HG03066 (cell line): ENCODE measurements around the gene GNG4.

Experiments used
- ATAC-seq: cut with Tn5 transposase; IDR thresholded peaks from one replicate; pipeline ENCODE4 v1.9.1; 2021; ENCODE audit warnings: low read depth; ENCODE audit not compliant: unreplicated experiment

The GNG4 gene

DNA sequence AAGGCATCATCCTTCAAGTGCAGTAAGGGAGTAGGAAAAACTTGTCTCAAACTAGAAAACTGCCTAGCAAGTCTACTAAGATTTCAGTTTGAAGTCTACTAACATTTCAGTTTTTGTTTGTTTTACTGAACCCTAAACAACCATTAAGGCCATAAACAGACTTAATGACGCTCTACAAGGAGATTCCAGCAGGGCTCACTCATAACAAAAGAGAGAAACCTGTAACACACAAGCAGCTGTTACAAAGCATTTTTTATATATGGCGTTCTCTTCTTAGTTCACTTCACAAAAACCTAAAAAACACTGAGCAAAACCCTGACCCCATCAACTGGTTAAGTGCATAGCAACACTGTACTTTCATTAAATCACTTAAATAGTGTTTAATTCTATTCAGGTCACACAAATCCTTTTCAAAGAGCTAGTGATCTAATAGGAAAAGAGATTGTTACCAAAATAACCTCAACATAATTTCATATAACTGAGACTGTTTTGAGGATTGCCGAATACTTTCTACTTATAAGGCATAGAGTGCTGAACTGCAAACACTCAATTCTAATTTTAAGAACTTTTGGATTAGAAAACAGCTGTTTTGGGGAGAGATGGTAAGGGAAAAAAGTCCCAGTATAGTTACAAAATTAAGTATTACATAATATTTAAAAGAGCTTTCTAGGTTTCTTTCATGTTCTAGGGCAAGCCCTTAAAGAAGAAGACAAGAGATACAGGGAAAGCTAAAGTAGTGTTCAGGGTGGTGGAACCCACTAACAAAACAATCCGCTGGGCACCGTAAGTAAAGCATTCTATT, 146.8 kb downstream of the GNG4 start:
- ATAC-seq, result no peak

DNA sequence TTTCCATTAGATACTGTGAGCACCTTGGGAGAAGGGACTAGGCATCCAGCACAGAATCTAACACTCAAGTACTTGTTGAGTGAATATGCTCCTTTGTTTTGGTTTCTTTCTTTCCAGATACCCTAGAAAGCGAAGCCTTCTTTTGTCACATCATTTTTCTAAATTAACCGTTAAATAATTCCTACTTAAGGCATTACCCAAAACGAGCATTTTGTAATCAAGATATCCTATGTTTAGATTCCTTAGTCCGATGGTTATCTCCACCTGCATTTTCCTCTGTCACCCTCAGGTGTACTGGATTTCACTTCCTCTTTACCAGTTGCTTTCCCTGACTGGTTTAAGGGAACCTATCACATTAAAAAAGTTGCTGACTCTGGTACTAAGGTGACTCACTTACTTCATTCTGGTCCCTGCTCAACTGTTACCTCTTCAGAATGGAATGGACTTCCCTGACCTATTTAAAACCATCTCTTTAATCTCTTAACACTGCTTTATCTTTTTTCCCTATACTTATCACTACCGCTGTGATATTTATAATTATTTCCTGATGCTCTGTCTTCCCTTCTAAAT, 148.5 kb downstream of the GNG4 start:
- no peak for ATAC-seq
